ENCODE results near the gene CLMN. TPM values are rescaled to one million over a fixed set of nuclear protein-coding genes. Genes with fewer than 3 reads are reported as not detected.

The CLMN gene
- total and polyA plus RNA-seq, 8 donors = 17.4 to 78.1 (median 59.8) TPM

DNA sequence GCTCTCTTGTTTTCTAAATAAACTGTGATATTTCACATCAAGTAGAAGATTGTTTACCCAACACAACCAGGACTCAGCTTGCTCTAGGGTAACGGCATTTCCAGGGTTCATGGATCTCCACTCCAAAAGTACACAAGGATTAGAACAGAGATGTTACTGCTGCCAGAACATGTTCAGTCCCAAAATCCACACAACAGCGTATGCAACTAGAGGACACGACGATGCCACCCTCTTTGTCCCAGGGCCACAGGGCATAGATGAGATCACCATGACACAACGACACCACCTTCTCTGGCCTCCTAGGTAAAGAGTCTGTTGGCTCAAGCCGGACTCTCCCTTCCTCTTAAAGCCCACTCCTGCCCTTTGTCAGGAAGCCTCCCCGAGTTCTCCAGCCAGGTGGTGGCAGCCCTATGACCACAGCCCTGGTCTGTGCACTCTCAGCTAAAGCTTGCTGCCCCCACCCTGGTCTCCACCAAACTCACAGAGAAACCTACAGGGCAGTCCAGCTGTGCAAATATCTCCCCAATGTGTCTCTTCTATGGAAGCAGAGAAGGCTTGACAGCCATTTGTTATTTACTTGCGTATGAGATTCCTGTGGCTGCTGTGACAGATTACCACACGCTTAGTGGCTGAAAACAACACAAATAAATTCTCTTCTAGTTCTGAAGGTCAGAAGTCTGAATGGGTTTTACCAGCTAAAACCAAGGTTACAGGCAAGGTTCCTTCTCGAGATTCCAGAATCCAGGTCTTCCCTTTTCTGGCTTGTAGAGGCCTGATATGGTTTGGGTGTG, 10.3 kb downstream of the CLMN start:
- H3K4me3 ChIP-seq = no peak overlapping the region
- TF ChIP-seq, protein P1, sequence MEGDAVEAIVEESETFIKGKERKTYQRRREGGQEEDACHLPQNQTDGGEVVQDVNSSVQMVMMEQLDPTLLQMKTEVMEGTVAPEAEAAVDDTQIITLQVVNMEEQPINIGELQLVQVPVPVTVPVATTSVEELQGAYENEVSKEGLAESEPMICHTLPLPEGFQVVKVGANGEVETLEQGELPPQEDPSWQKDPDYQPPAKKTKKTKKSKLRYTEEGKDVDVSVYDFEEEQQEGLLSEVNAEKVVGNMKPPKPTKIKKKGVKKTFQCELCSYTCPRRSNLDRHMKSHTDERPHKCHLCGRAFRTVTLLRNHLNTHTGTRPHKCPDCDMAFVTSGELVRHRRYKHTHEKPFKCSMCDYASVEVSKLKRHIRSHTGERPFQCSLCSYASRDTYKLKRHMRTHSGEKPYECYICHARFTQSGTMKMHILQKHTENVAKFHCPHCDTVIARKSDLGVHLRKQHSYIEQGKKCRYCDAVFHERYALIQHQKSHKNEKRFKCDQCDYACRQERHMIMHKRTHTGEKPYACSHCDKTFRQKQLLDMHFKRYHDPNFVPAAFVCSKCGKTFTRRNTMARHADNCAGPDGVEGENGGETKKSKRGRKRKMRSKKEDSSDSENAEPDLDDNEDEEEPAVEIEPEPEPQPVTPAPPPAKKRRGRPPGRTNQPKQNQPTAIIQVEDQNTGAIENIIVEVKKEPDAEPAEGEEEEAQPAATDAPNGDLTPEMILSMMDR (IDR thresholded peaks at IDR 0.05) = no peak
- intact Hi-C loops (cut with DNase I) = no loop called here
- no peak for ATAC-seq
- H3K4me1 ChIP-seq = peaks cover 26 to 36% (median 29%) of the 10 kb centered on the region in 3 donors
- 92 to 94% methylated on average over 10 of the region's 10 CpGs for WGBS, 2 donors
- H3K9me3 ChIP-seq = no peaks in the 10 kb centered on the region
- no peaks in the 10 kb centered on the region for H3K27me3 ChIP-seq
- FAIRE-seq = no peak
- peak overlapping the region in 2 of 4 donors; percentile 16 to 22 for H3K27ac ChIP-seq
- DNase-seq = no peak
- H3K36me3 ChIP-seq = no peaks in the 10 kb centered on the region

DNA sequence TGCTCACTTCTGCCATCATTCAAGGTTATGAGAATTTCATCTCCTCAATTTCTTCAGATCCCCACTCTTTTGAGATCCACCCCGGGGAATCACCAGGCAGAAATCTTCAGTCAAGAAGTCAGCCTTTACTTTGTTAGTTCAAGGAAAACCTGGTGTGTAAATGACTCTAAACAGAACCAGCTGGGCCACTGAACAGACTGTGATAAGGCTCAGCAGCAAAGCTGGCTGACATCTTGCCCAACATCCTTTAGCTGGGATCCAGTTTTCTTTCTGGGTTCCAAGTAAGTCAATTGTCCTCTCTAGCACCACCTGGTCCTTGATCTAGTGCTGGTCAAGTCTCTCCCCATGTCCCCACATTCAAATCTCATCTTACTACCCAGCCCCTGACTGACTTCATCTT, 11.6 kb downstream of the CLMN start:
- WGBS, 2 donors = 60 to 78% methylated on average over 1 of the region's 1 CpG
- H3K4me1 ChIP-seq = peaks cover 17 to 32% (median 24%) of the 10 kb centered on the region in 3 donors
- H3K27me3 ChIP-seq = no peaks in the 10 kb centered on the region
- intact Hi-C loops (cut with DNase I) = no loop called here
- H3K36me3 ChIP-seq = no peaks in the 10 kb centered on the region
- peak overlapping the region; percentile 29 to 67 (median 59) for H3K27ac ChIP-seq
- ATAC-seq (peak in 3 of 4 donors; percentile 18 to 39 (median 21)), DNase-seq (no peak), FAIRE-seq (no peak)
- H3K4me3 ChIP-seq = no peak overlapping the region
- TF ChIP-seq, protein P1 (IDR thresholded peaks at IDR 0.05) = no peak
- H3K9me3 ChIP-seq = no peaks in the 10 kb centered on the region

DNA sequence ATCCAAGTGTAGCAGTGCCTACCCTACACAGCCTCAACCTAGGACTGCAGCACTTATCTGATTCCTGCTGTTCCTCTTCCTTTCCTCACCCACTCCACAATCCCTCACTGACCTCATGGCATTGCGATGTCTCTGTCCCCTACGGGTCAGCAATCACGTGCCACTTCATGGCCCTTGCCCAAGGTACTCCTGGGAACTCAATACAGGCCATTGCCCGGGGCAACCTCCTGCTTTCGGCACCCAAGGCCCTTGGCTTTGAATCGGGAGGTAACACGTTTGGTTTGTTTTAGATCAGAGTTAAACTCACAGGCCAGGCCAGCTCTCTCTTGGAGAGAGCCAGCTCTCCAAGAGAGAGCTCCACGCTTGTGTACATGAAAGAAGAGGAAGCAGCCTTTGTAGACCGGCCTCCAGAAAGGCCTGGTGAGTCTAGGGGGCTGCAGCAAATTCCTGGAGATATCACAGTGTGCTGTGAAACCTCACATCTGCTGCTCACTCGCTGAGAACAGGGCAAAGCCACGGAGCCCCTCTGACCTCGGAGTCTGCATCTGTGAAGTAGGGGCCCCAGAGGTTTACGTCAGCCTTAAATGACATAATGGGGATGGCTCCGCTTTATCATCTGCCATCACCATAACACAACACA, 12.2 kb downstream of the CLMN start:
- DNase-seq (peak in 3 of 6 donors; percentile 69 to 77 (median 74)), ATAC-seq (peak; percentile 67 to 85 (median 76)), FAIRE-seq (no peak)
- Histone ChIP-seq H3K27me3 (no peaks in the 10 kb centered on the region), H3K9me3 (no peaks in the 10 kb centered on the region), H3K36me3 (no peaks in the 10 kb centered on the region), H3K4me1 (peaks cover 23 to 37% (median 29%) of the 10 kb centered on the region in 3 donors), H3K27ac (peak overlapping the region; percentile 29 to 67 (median 59)), H3K4me3 (no peak overlapping the region)
- TF ChIP-seq, protein P1 (IDR thresholded peaks at IDR 0.05) = no peak
- WGBS, 2 donors = 37 to 39% methylated on average over 14 of the region's 14 CpGs
- intact Hi-C loops (cut with DNase I) = no loop called here

DNA sequence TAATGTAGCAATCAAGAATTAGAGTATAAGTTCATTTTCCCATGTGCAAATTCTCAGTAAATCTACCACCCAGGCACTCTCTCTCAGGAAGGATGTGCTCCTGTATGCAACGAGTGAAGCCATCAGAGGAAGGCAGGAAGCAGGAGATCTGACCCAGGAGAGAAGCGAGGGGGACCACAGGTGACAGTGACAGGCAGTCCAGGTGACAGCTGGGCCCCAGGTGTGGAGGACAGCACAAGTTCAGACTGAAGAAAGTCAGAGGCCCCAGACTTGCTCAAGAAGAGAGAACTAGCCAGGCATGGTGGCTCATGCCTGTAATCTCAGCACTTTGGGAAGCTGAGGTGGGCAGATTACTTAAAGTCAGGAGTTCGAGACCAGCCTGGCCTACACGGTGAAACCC, 13.8 kb downstream of the CLMN start:
- FAIRE-seq = no peak

More for the DNA sequence above, 13.8 kb downstream of the CLMN start:
- Histone ChIP-seq H3K4me1 (peaks cover 23 to 51% (median 38%) of the 10 kb centered on the region in 3 donors), H3K27ac (no peak overlapping the region), H3K9me3 (no peaks in the 10 kb centered on the region), H3K4me3 (no peak overlapping the region), H3K27me3 (no peaks in the 10 kb centered on the region), H3K36me3 (no peaks in the 10 kb centered on the region)
- ATAC-seq = no peak
- WGBS, 2 donors = 71 to 74% methylated on average over 4 of the region's 4 CpGs
- no peak for DNase-seq
- TF ChIP-seq, protein P1 (IDR thresholded peaks at IDR 0.05) = no peak
- intact Hi-C loops (cut with DNase I) = no loop called here
